ENCODE results near the gene PHLDB3.
A peak's percentile ranks its signal among the peaks of the same experiment; 100 is the strongest.

The PHLDB3 gene

GRCh38 chr19:43474487-43474886, 30.1 kb downstream of the PHLDB3 start:
- Mint-ChIP-seq H3K4me3 (no peak overlapping the region), H3K36me3 (peaks cover 8% of the 10 kb centered on the region), H3K9me3 (no peaks in the 10 kb centered on the region), H3K27me3 (no peaks in the 10 kb centered on the region), H3K27ac (peak overlapping the region; percentile 81), H3K4me1 (peaks cover 7% of the 10 kb centered on the region)
- no peak for ATAC-seq

GRCh38 chr19:43471091-43471490, 33.5 kb downstream of the PHLDB3 start:
- Mint-ChIP-seq H3K4me3 (no peak overlapping the region), H3K27me3 (peaks cover 3% of the 10 kb centered on the region), H3K4me1 (peaks cover 7% of the 10 kb centered on the region), H3K27ac (no peak overlapping the region), H3K36me3 (no peaks in the 10 kb centered on the region), H3K9me3 (no peaks in the 10 kb centered on the region)
- ATAC-seq, result no peak

GRCh38 chr19:43470288-43470687, 34.3 kb downstream of the PHLDB3 start:
- Mint-ChIP-seq H3K36me3 (no peaks in the 10 kb centered on the region), H3K27me3 (peaks cover 11% of the 10 kb centered on the region), H3K4me3 (no peak overlapping the region), H3K27ac (no peak overlapping the region), H3K4me1 (peaks cover 3% of the 10 kb centered on the region), H3K9me3 (no peaks in the 10 kb centered on the region)
- no peak for ATAC-seq

GRCh38 chr19:43469160-43469480, 35.4 kb downstream of the PHLDB3 start:
- no peak for ATAC-seq
- Mint-ChIP-seq H3K4me3 (no peak overlapping the region), H3K9me3 (no peaks in the 10 kb centered on the region), H3K4me1 (peaks cover 7% of the 10 kb centered on the region), H3K27me3 (peaks cover 13% of the 10 kb centered on the region), H3K36me3 (no peaks in the 10 kb centered on the region), H3K27ac (no peak overlapping the region)

GRCh38 chr19:43468354-43469159, 36.0 kb downstream of the PHLDB3 start:
- no peak for ATAC-seq
- no peaks in the 10 kb centered on the region for H3K36me3 Mint-ChIP-seq
- H3K4me1 Mint-ChIP-seq, result peaks cover 13% of the 10 kb centered on the region
- H3K27ac Mint-ChIP-seq, result no peak overlapping the region
- H3K4me3 Mint-ChIP-seq, result no peak overlapping the region
- H3K27me3 Mint-ChIP-seq, result peaks cover 13% of the 10 kb centered on the region
- H3K9me3 Mint-ChIP-seq, result no peaks in the 10 kb centered on the region

GRCh38 chr19:43467730-43468129, 36.8 kb downstream of the PHLDB3 start:
- Mint-ChIP-seq H3K4me1 (peaks cover 15% of the 10 kb centered on the region), H3K27me3 (peaks cover 13% of the 10 kb centered on the region), H3K27ac (no peak overlapping the region), H3K36me3 (no peaks in the 10 kb centered on the region), H3K4me3 (no peak overlapping the region), H3K9me3 (no peaks in the 10 kb centered on the region)
- ATAC-seq, result no peak

GRCh38 chr19:43467276-43467675, 37.3 kb downstream of the PHLDB3 start:
- peaks cover 15% of the 10 kb centered on the region for H3K4me1 Mint-ChIP-seq
- no peak overlapping the region for H3K27ac Mint-ChIP-seq
- H3K27me3 Mint-ChIP-seq, result peaks cover 13% of the 10 kb centered on the region
- H3K9me3 Mint-ChIP-seq, result no peaks in the 10 kb centered on the region
- no peaks in the 10 kb centered on the region for H3K36me3 Mint-ChIP-seq
- no peak for ATAC-seq
- H3K4me3 Mint-ChIP-seq, result no peak overlapping the region

- no peaks in the 10 kb centered on the region for H3K36me3 Mint-ChIP-seq
- H3K4me3 Mint-ChIP-seq, result no peak overlapping the region
- no peaks in the 10 kb centered on the region for H3K9me3 Mint-ChIP-seq
- ATAC-seq, result no peak
- peaks cover 20% of the 10 kb centered on the region for H3K4me1 Mint-ChIP-seq
- H3K27ac Mint-ChIP-seq, result no peak overlapping the region
- peaks cover 13% of the 10 kb centered on the region for H3K27me3 Mint-ChIP-seq
Measured at GRCh38 chr19:43466793-43467192, 37.8 kb downstream of the PHLDB3 start.

- H3K4me1 Mint-ChIP-seq, result peaks cover 31% of the 10 kb centered on the region
Measured at GRCh38 chr19:43465468-43466120, 39.0 kb downstream of the PHLDB3 start, which contains the start of gene LYPD3. LYPD3 (minus strand) TSS chr19:43465608; CDS start chr19:43465571, 37 bp downstream.

GRCh38 chr19:43464134-43464775, 40.3 kb downstream of the PHLDB3 start:
- H3K4me1 Mint-ChIP-seq, result peaks cover 31% of the 10 kb centered on the region
- ATAC-seq, result peak; percentile 61

More at GRCh38 chr19:43465468-43466120, 39.0 kb downstream of the PHLDB3 start, which contains the start of gene LYPD3:
- Mint-ChIP-seq H3K36me3 (no peaks in the 10 kb centered on the region), H3K9me3 (no peaks in the 10 kb centered on the region), H3K27ac (peak within 1 kb of the TSS; percentile 70), H3K27me3 (peaks cover 13% of the 10 kb centered on the region), H3K4me3 (peak within 1 kb of the TSS; percentile 93)
- no peak for ATAC-seq

GRCh38 chr19:43463381-43464133, 41.0 kb downstream of the PHLDB3 start:
- Mint-ChIP-seq H3K4me1 (peaks cover 31% of the 10 kb centered on the region), H3K36me3 (no peaks in the 10 kb centered on the region), H3K4me3 (peak overlapping the region; percentile 93), H3K9me3 (no peaks in the 10 kb centered on the region), H3K27me3 (peaks cover 13% of the 10 kb centered on the region), H3K27ac (peak overlapping the region; percentile 70)
- peak; percentile 96 for ATAC-seq

More at GRCh38 chr19:43464134-43464775, 40.3 kb downstream of the PHLDB3 start:
- H3K9me3 Mint-ChIP-seq, result no peaks in the 10 kb centered on the region
- H3K36me3 Mint-ChIP-seq, result no peaks in the 10 kb centered on the region
- peak overlapping the region; percentile 70 for H3K27ac Mint-ChIP-seq
- peak overlapping the region; percentile 93 for H3K4me3 Mint-ChIP-seq
- H3K27me3 Mint-ChIP-seq, result peaks cover 13% of the 10 kb centered on the region

GRCh38 chr19:43462785-43463380, 41.7 kb downstream of the PHLDB3 start:
- ATAC-seq, result no peak
- Mint-ChIP-seq H3K36me3 (no peaks in the 10 kb centered on the region), H3K27ac (peak overlapping the region; percentile 70), H3K4me3 (peak overlapping the region; percentile 93), H3K9me3 (no peaks in the 10 kb centered on the region), H3K4me1 (peaks cover 31% of the 10 kb centered on the region), H3K27me3 (peaks cover 13% of the 10 kb centered on the region)

GRCh38 chr19:43462383-43462782, 42.2 kb downstream of the PHLDB3 start:
- peaks cover 13% of the 10 kb centered on the region for H3K27me3 Mint-ChIP-seq
- no peak overlapping the region for H3K4me3 Mint-ChIP-seq
- H3K9me3 Mint-ChIP-seq, result no peaks in the 10 kb centered on the region
- ATAC-seq, result no peak
- H3K4me1 Mint-ChIP-seq, result peaks cover 31% of the 10 kb centered on the region
- no peaks in the 10 kb centered on the region for H3K36me3 Mint-ChIP-seq
- no peak overlapping the region for H3K27ac Mint-ChIP-seq

GRCh38 chr19:43461303-43461702, 43.2 kb downstream of the PHLDB3 start:
- H3K4me1 Mint-ChIP-seq, result peaks cover 31% of the 10 kb centered on the region
- no peak for ATAC-seq
- no peaks in the 10 kb centered on the region for H3K9me3 Mint-ChIP-seq
- peak overlapping the region; percentile 52 for H3K27ac Mint-ChIP-seq
- peaks cover 12% of the 10 kb centered on the region for H3K27me3 Mint-ChIP-seq
- no peak overlapping the region for H3K4me3 Mint-ChIP-seq
- no peaks in the 10 kb centered on the region for H3K36me3 Mint-ChIP-seq

All from stimulated activated memory B cell treated with anti-CD40 and anti-IgM and Interleukin-4, amounts not matched to agents 10 μg/mL and 1 μg/mL and 100 μg/mL, for 72 hours (primary cell).